Measurements from ENCODE around the gene RASL10A. TPM values are rescaled to one million over a fixed set of nuclear protein-coding genes. Genes with fewer than 3 reads are reported as not detected.

Gene RASL10A
- total and polyA plus RNA-seq, 2 experiments from 2014 or later, result 1.6 to 3.0 TPM

DNA sequence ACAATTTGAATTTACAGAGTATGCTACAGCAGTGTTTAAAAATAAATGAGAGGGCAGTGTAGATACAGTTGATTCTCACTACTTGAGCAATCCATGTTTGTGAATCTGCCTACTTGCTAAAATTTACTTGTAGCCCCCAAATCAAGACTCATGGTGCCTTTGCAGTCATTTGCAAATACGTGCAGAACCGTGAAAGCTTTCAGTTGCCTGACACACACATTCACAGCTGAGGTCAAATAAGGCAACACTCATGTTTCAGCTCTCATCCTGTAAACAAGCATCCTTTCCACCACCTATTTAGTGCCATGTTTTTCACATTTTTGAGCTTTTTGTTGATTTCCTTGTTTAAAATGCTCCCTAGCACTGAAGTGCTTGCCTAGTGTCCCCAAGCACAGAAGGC lies 32.5 kb upstream of the RASL10A start:
- peaks cover 58% of the 10 kb centered on the region for H3K36me3 Mint-ChIP-seq (ENCODE audit: low read depth)
- no peak for ATAC-seq
- peaks cover 2% of the 10 kb centered on the region for H3K27me3 Mint-ChIP-seq (ENCODE audit: insufficient read depth, low read depth, poor library complexity)
- no peaks in the 10 kb centered on the region for H3K79me2 ChIP-seq (replicated peaks; ENCODE audit: insufficient read depth)
- no peaks in the 10 kb centered on the region for H3F3A ChIP-seq (replicated peaks; ENCODE audit: low read depth)
- no peak for TF ChIP-seq JUNB (IDR thresholded peaks at IDR 0.05; ENCODE audit: unreplicated experiment)
- TF ChIP-seq EZH2 (IDR thresholded peaks at IDR 0.05; ENCODE audit: low read depth, unreplicated experiment), result no peak
- TF ChIP-seq EZH2phosphoT487 (IDR thresholded peaks at IDR 0.05; ENCODE audit: unreplicated experiment), result no peak
- TF ChIP-seq NANOG (IDR thresholded peaks at IDR 0.05; ENCODE audit: borderline replicate concordance), result no peak
- TF ChIP-seq ZNF114 (CRISPR knock-in tag; IDR thresholded peaks at IDR 0.05), result no peak
- H3K36me3 ChIP-seq (ENCODE audit: insufficient read depth), result peaks cover 15% of the 10 kb centered on the region
- no peaks in the 10 kb centered on the region for H3K4me1 ChIP-seq (ENCODE audit: insufficient read depth)
- H3K4me3 Mint-ChIP-seq, result no peak overlapping the region
- no peaks in the 10 kb centered on the region for H3K4me1 Mint-ChIP-seq
- no peak overlapping the region for H3K27ac Mint-ChIP-seq
- H3K9me3 Mint-ChIP-seq, result no peaks in the 10 kb centered on the region
- no peaks in the 10 kb centered on the region for H3K9me2 ChIP-seq (ENCODE audit: insufficient read depth)
- DNase-seq (ENCODE audit: low spot score), result no peak
- H3K4me2 ChIP-seq, result no peak overlapping the region
- H3K27me3 ChIP-seq (ENCODE audit: insufficient read depth), result no peaks in the 10 kb centered on the region
- H2AFZ ChIP-seq, result no peak overlapping the region
- no peak overlapping the region for H3K4me3 ChIP-seq
- H4K20me1 ChIP-seq (replicated peaks; ENCODE audit: insufficient read depth), result peaks cover 3% of the 10 kb centered on the region; the same call in 1 of the 2 replicates
- H3K27ac ChIP-seq (ENCODE audit: low read depth), result no peak overlapping the region

DNA sequence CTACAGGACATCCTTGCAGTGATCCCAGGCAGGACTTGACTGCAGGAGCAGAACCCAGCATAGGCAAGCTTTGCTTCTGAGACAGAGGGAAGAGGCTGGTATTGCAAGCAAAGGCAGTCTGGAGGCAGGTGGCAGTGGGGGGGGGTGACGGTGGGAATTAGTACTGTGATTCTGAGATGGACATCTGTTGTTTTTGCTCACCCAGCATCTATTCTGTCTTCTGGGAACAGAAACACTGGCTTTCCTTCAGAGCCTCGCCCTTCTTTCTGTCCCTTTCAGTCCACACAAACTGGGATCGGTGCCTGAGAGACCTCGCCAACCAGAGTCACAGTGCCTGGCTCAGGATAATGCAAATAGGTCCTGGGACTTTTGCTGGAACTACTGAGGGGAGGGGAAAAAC lies 31.2 kb upstream of the RASL10A start:
- Mint-ChIP-seq H3K4me1 (no peaks in the 10 kb centered on the region), H3K4me3 (no peak overlapping the region), H3K27me3 (ENCODE audit: insufficient read depth, low read depth, poor library complexity) (peaks cover 5% of the 10 kb centered on the region), H3K9me3 (no peaks in the 10 kb centered on the region), H3K36me3 (ENCODE audit: low read depth) (peaks cover 58% of the 10 kb centered on the region), H3K27ac (no peak overlapping the region)
- Histone ChIP-seq H3K27me3 (ENCODE audit: insufficient read depth) (no peaks in the 10 kb centered on the region), H3K4me1 (ENCODE audit: insufficient read depth) (no peaks in the 10 kb centered on the region), H3K36me3 (ENCODE audit: insufficient read depth) (peaks cover 15% of the 10 kb centered on the region), H2AFZ (no peak overlapping the region), H3K27ac (ENCODE audit: low read depth) (no peak overlapping the region), H3F3A (replicated peaks; ENCODE audit: low read depth) (no peaks in the 10 kb centered on the region), H4K20me1 (replicated peaks; ENCODE audit: insufficient read depth) (0 out of 2 replicates have a peak, but pooled peaks cover 3% of the 10 kb centered on the region), H3K4me3 (no peak overlapping the region), H3K4me2 (no peak overlapping the region), H3K9me2 (ENCODE audit: insufficient read depth) (no peaks in the 10 kb centered on the region), H3K79me2 (replicated peaks; ENCODE audit: insufficient read depth) (no peaks in the 10 kb centered on the region)
- ATAC-seq (no peak), DNase-seq (ENCODE audit: low spot score) (no peak)
- TF ChIP-seq STAT1 (IDR thresholded peaks at IDR 0.05; ENCODE audit: unreplicated experiment), result no peak
- TF ChIP-seq POLR2AphosphoS5 (IDR thresholded peaks at IDR 0.05; ENCODE audit: low read depth), result no peak
- TF ChIP-seq, protein P1, sequence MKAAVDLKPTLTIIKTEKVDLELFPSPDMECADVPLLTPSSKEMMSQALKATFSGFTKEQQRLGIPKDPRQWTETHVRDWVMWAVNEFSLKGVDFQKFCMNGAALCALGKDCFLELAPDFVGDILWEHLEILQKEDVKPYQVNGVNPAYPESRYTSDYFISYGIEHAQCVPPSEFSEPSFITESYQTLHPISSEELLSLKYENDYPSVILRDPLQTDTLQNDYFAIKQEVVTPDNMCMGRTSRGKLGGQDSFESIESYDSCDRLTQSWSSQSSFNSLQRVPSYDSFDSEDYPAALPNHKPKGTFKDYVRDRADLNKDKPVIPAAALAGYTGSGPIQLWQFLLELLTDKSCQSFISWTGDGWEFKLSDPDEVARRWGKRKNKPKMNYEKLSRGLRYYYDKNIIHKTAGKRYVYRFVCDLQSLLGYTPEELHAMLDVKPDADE (IDR thresholded peaks at IDR 0.05), result no peak
- no peak for TF ChIP-seq ZNF331 (CRISPR knock-in tag; IDR thresholded peaks at IDR 0.05; ENCODE audit: low read depth)
- TF ChIP-seq EZH2 (IDR thresholded peaks at IDR 0.05; ENCODE audit: low read depth, unreplicated experiment), result no peak
- TF ChIP-seq, protein P2, sequence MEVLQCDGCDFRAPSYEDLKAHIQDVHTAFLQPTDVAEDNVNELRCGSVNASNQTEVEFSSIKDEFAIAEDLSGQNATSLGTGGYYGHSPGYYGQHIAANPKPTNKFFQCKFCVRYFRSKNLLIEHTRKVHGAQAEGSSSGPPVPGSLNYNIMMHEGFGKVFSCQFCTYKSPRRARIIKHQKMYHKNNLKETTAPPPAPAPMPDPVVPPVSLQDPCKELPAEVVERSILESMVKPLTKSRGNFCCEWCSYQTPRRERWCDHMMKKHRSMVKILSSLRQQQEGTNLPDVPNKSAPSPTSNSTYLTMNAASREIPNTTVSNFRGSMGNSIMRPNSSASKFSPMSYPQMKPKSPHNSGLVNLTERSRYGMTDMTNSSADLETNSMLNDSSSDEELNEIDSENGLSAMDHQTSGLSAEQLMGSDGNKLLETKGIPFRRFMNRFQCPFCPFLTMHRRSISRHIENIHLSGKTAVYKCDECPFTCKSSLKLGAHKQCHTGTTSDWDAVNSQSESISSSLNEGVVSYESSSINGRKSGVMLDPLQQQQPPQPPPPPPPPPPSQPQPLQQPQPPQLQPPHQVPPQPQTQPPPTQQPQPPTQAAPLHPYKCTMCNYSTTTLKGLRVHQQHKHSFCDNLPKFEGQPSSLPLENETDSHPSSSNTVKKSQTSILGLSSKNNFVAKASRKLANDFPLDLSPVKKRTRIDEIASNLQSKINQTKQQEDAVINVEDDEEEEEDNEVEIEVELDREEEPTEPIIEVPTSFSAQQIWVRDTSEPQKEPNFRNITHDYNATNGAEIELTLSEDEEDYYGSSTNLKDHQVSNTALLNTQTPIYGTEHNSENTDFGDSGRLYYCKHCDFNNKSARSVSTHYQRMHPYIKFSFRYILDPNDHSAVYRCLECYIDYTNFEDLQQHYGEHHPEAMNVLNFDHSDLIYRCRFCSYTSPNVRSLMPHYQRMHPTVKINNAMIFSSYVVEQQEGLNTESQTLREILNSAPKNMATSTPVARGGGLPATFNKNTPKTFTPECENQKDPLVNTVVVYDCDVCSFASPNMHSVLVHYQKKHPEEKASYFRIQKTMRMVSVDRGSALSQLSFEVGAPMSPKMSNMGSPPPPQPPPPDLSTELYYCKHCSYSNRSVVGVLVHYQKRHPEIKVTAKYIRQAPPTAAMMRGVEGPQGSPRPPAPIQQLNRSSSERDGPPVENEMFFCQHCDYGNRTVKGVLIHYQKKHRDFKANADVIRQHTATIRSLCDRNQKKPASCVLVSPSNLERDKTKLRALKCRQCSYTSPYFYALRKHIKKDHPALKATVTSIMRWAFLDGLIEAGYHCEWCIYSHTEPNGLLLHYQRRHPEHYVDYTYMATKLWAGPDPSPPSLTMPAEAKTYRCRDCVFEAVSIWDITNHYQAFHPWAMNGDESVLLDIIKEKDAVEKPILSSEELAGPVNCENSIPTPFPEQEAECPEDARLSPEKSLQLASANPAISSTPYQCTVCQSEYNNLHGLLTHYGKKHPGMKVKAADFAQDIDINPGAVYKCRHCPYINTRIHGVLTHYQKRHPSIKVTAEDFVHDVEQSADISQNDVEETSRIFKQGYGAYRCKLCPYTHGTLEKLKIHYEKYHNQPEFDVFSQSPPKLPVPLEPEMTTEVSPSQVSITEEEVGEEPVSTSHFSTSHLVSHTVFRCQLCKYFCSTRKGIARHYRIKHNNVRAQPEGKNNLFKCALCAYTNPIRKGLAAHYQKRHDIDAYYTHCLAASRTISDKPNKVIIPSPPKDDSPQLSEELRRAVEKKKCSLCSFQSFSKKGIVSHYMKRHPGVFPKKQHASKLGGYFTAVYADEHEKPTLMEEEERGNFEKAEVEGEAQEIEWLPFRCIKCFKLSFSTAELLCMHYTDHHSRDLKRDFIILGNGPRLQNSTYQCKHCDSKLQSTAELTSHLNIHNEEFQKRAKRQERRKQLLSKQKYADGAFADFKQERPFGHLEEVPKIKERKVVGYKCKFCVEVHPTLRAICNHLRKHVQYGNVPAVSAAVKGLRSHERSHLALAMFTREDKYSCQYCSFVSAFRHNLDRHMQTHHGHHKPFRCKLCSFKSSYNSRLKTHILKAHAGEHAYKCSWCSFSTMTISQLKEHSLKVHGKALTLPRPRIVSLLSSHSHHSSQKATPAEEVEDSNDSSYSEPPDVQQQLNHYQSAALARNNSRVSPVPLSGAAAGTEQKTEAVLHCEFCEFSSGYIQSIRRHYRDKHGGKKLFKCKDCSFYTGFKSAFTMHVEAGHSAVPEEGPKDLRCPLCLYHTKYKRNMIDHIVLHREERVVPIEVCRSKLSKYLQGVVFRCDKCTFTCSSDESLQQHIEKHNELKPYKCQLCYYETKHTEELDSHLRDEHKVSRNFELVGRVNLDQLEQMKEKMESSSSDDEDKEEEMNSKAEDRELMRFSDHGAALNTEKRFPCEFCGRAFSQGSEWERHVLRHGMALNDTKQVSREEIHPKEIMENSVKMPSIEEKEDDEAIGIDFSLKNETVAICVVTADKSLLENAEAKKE (CRISPR knock-in tag; IDR thresholded peaks at IDR 0.05), result no peak
- TF ChIP-seq CREB1 (CRISPR knock-in tag; IDR thresholded peaks at IDR 0.05; ENCODE audit: low read depth), result no peak
- no peak for TF ChIP-seq NANOG (IDR thresholded peaks at IDR 0.05; ENCODE audit: borderline replicate concordance)
- TF ChIP-seq, protein P3, sequence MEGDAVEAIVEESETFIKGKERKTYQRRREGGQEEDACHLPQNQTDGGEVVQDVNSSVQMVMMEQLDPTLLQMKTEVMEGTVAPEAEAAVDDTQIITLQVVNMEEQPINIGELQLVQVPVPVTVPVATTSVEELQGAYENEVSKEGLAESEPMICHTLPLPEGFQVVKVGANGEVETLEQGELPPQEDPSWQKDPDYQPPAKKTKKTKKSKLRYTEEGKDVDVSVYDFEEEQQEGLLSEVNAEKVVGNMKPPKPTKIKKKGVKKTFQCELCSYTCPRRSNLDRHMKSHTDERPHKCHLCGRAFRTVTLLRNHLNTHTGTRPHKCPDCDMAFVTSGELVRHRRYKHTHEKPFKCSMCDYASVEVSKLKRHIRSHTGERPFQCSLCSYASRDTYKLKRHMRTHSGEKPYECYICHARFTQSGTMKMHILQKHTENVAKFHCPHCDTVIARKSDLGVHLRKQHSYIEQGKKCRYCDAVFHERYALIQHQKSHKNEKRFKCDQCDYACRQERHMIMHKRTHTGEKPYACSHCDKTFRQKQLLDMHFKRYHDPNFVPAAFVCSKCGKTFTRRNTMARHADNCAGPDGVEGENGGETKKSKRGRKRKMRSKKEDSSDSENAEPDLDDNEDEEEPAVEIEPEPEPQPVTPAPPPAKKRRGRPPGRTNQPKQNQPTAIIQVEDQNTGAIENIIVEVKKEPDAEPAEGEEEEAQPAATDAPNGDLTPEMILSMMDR (conservative IDR thresholded peaks at IDR 0.05; ENCODE audit: low read depth in 2 of 2), result no peak
- no peak for TF ChIP-seq JUNB (IDR thresholded peaks at IDR 0.05; ENCODE audit: unreplicated experiment)

All from GM23338 (cell line).